ENCODE measurements around the gene FRS2.

FRS2 gene

GRCh38 chr12:69548687-69549086 lies 78.5 kb downstream of the FRS2 start:
- TF ChIP-seq POLR2A (IDR thresholded peaks at IDR 0.05; ENCODE audit: low read depth, low read length), result no peak
- FAIRE-seq (no peak), DNase-seq (ENCODE audit: insufficient read length, low spot score) (no peak)

- TF ChIP-seq POLR2A (IDR thresholded peaks at IDR 0.05; ENCODE audit: low read depth, low read length), result no peak
- FAIRE-seq (no peak), DNase-seq (ENCODE audit: insufficient read length, low spot score) (no peak)
These were observed 80.6 kb downstream of the FRS2 start for GRCh38 chr12:69550569-69551350.

- DNase-seq (ENCODE audit: insufficient read length, low spot score), result no peak
- peak; percentile 93 for FAIRE-seq
- no peak for TF ChIP-seq POLR2A (IDR thresholded peaks at IDR 0.05; ENCODE audit: low read depth, low read length)
These were observed 83.5 kb downstream of the FRS2 start for GRCh38 chr12:69553628-69554248.

GRCh38 chr12:69555461-69555860 lies 85.3 kb downstream of the FRS2 start:
- FAIRE-seq (peak; percentile 99), DNase-seq (ENCODE audit: insufficient read length, low spot score) (peak; percentile 63)

GRCh38 chr12:69556383-69556782 lies 86.2 kb downstream of the FRS2 start:
- DNase-seq (ENCODE audit: insufficient read length, low spot score) (no peak), FAIRE-seq (no peak)
- TF ChIP-seq POLR2A (IDR thresholded peaks at IDR 0.05; ENCODE audit: low read depth, low read length), result no peak

More at GRCh38 chr12:69555461-69555860, 85.3 kb downstream of the FRS2 start:
- TF ChIP-seq POLR2A (IDR thresholded peaks at IDR 0.05; ENCODE audit: low read depth, low read length), result no peak

GRCh38 chr12:69563166-69563762 lies 93.1 kb downstream of the FRS2 start:
- DNase-seq (ENCODE audit: insufficient read length, low spot score) (no peak), FAIRE-seq (no peak)
- no peak for TF ChIP-seq POLR2A (IDR thresholded peaks at IDR 0.05; ENCODE audit: low read depth, low read length)

- no peak for TF ChIP-seq POLR2A (IDR thresholded peaks at IDR 0.05; ENCODE audit: low read depth, low read length)
- FAIRE-seq (peak; percentile 78), DNase-seq (ENCODE audit: insufficient read length, low spot score) (no peak)
These were observed 96.4 kb downstream of the FRS2 start for GRCh38 chr12:69566603-69567002.

- FAIRE-seq, result no peak
- no peak for DNase-seq (ENCODE audit: insufficient read length, low spot score)
- TF ChIP-seq POLR2A (IDR thresholded peaks at IDR 0.05; ENCODE audit: low read depth, low read length), result no peak
These were observed 99.0 kb downstream of the FRS2 start for GRCh38 chr12:69569236-69569635.

GRCh38 chr12:69570000-69570516 lies 99.9 kb downstream of the FRS2 start:
- FAIRE-seq, result peak; percentile 96

GRCh38 chr12:69570545-69571399 lies 100.6 kb downstream of the FRS2 start:
- FAIRE-seq (peak; percentile 57), DNase-seq (ENCODE audit: insufficient read length, low spot score) (no peak)
- TF ChIP-seq POLR2A (IDR thresholded peaks at IDR 0.05; ENCODE audit: low read depth, low read length), result no peak

More at GRCh38 chr12:69570000-69570516, 99.9 kb downstream of the FRS2 start:
- no peak for TF ChIP-seq POLR2A (IDR thresholded peaks at IDR 0.05; ENCODE audit: low read depth, low read length)
- DNase-seq (ENCODE audit: insufficient read length, low spot score), result no peak

GRCh38 chr12:69575346-69575745 lies 105.2 kb downstream of the FRS2 start:
- DNase-seq (ENCODE audit: insufficient read length, low spot score) (no peak), FAIRE-seq (no peak)
- no peak for TF ChIP-seq POLR2A (IDR thresholded peaks at IDR 0.05; ENCODE audit: low read depth, low read length)

GRCh38 chr12:69578283-69578682 lies 108.1 kb downstream of the FRS2 start:
- no peak for FAIRE-seq
- no peak for TF ChIP-seq POLR2A (IDR thresholded peaks at IDR 0.05; ENCODE audit: low read depth, low read length)
- no peak for DNase-seq (ENCODE audit: insufficient read length, low spot score)

GRCh38 chr12:69579029-69579428 lies 108.8 kb downstream of the FRS2 start:
- no peak for TF ChIP-seq POLR2A (IDR thresholded peaks at IDR 0.05; ENCODE audit: low read depth, low read length)
- FAIRE-seq (no peak), DNase-seq (ENCODE audit: insufficient read length, low spot score) (no peak)
